Memory B cell (primary cell): ENCODE measurements around the gene SHISA9.
"Not testable (repeated sequence)": the region's sequence is repeated elsewhere in the genome, so short reads cannot be mapped to it uniquely, and the experiment has no call there.

Experiments used
- ATAC-seq: fragments of 150-1000 bp; cut with Tn5 transposase; 2 replicates; pipeline ENCODE4 v1.10.0; 2021; ENCODE audit warnings: low read depth, mild to moderate bottlenecking, moderate library complexity
- DNase-seq, 2 donors: peaks; one replicate each; pipeline ENCODE4 v3.0.0; 2022; ENCODE audit warnings: low spot score in 2 of 2
- H3K27ac Mint-ChIP-seq: one replicate; pipeline ENCODE4 v1.8.0; 2022; ENCODE audit warnings: mild to moderate bottlenecking, moderate library complexity, mixed read lengths
- H3K27me3 Mint-ChIP-seq: one replicate; pipeline ENCODE4 v1.8.0; 2022; ENCODE audit warnings: mixed read lengths
- H3K36me3 Mint-ChIP-seq: one replicate; pipeline ENCODE4 v1.8.0; 2022; ENCODE audit warnings: mild to moderate bottlenecking, mixed read lengths
- H3K4me1 Mint-ChIP-seq: one replicate; pipeline ENCODE4 v1.8.0; 2022; ENCODE audit warnings: mixed read lengths
- H3K4me3 Mint-ChIP-seq: one replicate; pipeline ENCODE4 v1.8.0; 2022; ENCODE audit warnings: mild to moderate bottlenecking, moderate library complexity, mixed read lengths
- H3K9me3 Mint-ChIP-seq: one replicate; pipeline ENCODE4 v1.8.0; 2022; ENCODE audit warnings: mixed read lengths

The SHISA9 gene

DNA sequence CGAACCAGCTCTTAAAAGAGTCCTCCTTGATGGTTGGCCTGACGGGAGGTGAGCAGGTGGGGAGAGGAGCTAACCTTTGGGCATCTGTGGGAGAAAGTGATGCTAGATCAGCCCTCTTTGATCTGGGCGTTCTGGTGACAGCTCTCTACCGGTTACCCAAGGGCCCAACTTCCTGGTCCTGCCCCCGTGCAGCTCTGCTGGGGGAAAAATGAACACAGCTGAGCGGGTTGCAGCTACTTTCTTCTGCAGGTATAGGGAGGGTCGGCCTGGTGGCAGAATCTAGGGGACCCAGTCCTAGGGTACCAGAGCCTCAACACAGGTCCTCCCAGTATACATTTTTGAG, 2.9 kb downstream of the SHISA9 start:
- no peak for DNase-seq
- Mint-ChIP-seq H3K9me3 (no peaks in the 10 kb centered on the region), H3K36me3 (no peaks in the 10 kb centered on the region), H3K27me3 (peaks cover 15% of the 10 kb centered on the region), H3K4me3 (no peak overlapping the region), H3K27ac (no peak overlapping the region), H3K4me1 (no peaks in the 10 kb centered on the region)
- ATAC-seq, result no peak

DNA sequence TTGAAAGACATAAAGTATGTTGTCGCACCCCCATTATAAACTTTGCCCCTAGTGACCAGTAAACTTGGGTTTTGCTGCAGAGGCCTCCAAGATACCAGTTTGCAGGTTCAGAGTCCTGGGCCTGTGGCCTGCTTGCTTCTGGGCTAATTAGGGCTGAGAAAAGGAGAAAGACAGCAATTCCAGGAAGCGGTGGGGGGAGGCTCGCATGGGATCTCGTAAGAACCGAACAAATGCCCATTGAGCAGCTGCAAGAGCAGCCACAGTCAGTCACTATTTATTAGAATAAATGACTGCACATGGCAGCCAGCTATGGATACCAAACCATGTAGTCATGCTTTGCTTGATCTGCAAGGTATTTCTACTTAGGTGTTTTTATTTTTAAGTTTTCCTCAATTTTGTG, 4.9 kb downstream of the SHISA9 start:
- no peak for ATAC-seq
- DNase-seq, result no peak
- H3K4me3 Mint-ChIP-seq, result no peak overlapping the region
- no peak overlapping the region for H3K27ac Mint-ChIP-seq
- H3K9me3 Mint-ChIP-seq, result no peaks in the 10 kb centered on the region
- H3K27me3 Mint-ChIP-seq, result peaks cover 11% of the 10 kb centered on the region
- no peaks in the 10 kb centered on the region for H3K36me3 Mint-ChIP-seq
- no peaks in the 10 kb centered on the region for H3K4me1 Mint-ChIP-seq

DNA sequence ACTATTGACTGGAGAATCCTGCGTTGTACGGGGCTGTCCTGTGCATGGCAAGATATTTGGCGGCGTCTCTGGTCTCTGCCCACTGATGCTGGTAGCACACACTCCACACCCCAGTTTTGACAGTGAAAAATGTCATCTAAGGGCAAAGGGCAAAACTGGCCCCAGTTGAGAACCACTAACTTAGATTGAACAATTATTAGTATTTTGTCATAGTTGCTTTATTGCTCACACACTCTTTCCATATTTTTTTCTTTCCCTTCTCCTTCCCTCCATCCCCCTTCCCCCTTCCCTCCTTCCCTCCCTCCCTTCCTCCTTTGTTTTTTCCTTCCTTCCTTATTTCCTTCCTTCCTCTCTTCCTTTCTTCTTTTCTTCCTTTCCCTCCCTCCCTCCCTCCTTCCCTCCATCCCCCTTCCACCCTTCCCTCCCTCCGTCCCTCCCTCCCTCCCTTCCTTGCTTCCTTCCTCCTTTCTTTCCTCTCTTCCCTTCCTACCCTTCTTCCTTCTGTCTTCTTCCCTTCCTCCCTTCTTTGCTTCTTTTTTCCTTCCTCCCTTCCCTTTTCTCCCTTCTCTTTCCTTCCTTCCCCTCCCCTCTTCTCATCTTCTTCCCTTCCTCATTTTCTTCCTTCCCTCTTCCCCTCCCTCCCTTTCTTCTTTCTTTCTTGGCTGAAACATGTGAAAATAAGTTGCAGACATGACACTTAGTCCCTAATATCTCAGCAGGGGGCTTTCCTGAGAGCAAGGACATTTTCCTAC, 5.5 kb downstream of the SHISA9 start:
- Mint-ChIP-seq H3K4me3 (no peak overlapping the region), H3K4me1 (no peaks in the 10 kb centered on the region), H3K36me3 (no peaks in the 10 kb centered on the region), H3K27me3 (peaks cover 11% of the 10 kb centered on the region), H3K27ac (no peak overlapping the region), H3K9me3 (peaks cover 2% of the 10 kb centered on the region)
- ATAC-seq (no peak), DNase-seq (no peak)

DNA sequence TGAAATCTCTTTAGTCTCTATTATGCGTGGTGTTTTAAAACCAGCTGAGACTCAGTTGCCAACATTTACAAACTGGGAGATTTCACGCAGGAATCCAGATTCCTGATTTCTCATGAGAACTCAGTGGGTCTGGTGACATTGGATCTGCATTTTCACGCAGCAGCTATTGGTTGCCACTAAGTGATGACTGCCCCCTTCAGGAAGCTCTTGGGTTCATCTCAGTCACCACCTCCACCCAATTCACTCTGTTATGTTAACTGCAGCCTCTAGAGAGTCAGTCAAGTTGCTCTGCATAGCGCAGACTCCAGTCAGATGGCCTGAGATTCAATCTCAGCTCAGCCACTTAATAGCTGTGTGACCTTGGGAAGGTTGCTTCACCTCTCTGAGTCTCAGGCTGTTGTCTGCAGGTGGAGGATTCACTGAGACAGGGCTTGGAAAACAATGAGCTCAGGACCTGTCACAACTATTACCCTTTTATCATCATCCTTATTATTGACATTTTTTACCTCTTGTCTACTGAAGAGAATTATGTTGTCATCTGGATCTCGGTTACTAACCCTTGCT, 6.4 kb downstream of the SHISA9 start:
- no peaks in the 10 kb centered on the region for H3K4me1 Mint-ChIP-seq
- no peak overlapping the region for H3K27ac Mint-ChIP-seq
- DNase-seq (no peak), ATAC-seq (no peak)
- H3K4me3 Mint-ChIP-seq, result no peak overlapping the region
- H3K9me3 Mint-ChIP-seq, result peaks cover 2% of the 10 kb centered on the region
- peaks cover 11% of the 10 kb centered on the region for H3K27me3 Mint-ChIP-seq
- H3K36me3 Mint-ChIP-seq, result peaks cover under 1% of the 10 kb centered on the region

DNA sequence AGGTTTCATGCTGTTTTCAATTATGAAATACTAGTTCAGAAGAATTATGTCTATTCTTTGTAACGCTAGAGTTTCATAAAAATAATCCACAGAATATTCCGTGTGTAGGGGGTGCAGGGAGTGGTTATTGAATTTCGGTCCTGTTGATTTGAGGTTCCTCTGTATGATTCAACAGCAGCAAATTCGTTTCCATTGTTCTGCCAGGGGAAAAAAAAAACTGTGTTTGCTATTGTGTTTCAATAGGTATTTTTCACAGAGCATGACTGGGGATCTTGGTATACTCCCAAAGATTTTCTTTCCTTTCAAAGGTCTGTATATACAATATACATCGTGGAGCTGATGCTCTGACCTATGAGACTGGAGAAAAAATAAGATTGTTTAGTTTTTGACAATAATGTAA, 15.8 kb downstream of the SHISA9 start:
- ATAC-seq (no peak), DNase-seq (no peak)
- Mint-ChIP-seq H3K36me3 (peaks cover 2% of the 10 kb centered on the region), H3K27ac (no peak overlapping the region), H3K4me3 (no peak overlapping the region), H3K27me3 (peaks cover 16% of the 10 kb centered on the region), H3K4me1 (no peaks in the 10 kb centered on the region), H3K9me3 (peaks cover 6% of the 10 kb centered on the region)

DNA sequence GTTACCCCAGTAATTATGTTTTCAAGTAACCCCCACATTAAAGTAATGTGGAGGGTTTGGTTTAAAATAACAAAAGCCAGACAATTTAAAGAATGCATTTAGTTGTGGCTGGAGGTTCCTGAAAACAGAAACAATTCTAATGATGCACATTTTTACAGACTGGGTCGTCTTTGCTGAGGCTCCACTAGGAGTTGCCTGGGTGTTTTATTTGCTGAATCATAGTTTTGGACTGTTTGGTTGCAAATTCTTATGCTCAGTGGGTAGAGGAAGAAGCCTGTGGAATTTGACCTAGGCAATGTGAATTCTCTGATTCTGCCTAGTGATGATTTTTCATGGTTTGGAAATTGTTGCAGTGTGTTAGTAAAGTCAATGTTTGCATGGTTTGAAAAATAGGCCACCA, 16.3 kb downstream of the SHISA9 start:
- peaks cover 6% of the 10 kb centered on the region for H3K9me3 Mint-ChIP-seq
- H3K4me1 Mint-ChIP-seq, result no peaks in the 10 kb centered on the region
- ATAC-seq (no peak), DNase-seq (no peak)
- peaks cover 16% of the 10 kb centered on the region for H3K27me3 Mint-ChIP-seq
- no peak overlapping the region for H3K4me3 Mint-ChIP-seq
- H3K36me3 Mint-ChIP-seq, result peaks cover 2% of the 10 kb centered on the region
- H3K27ac Mint-ChIP-seq, result no peak overlapping the region

DNA sequence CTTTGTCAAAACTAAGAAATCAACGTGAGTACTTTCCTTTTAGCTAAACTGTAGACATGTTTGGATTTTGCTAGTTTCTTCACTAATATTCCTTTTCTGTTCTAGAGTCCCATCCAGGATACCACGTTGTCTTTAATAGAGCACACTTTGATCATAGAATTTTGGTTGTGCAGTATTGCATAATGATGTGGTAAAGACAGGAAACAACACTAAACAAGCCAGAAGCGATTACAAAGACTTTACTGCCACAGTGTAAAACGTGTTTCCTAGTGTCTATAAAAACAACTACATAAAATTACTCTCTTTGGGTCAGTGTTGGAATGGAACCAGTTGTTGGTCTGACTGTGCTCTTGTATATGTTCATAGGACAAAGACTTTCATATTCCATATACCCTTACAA, 19.3 kb downstream of the SHISA9 start:
- Mint-ChIP-seq H3K4me3 (no peak overlapping the region), H3K27me3 (peaks cover 13% of the 10 kb centered on the region), H3K9me3 (peaks cover 2% of the 10 kb centered on the region), H3K27ac (no peak overlapping the region), H3K36me3 (no peaks in the 10 kb centered on the region), H3K4me1 (no peaks in the 10 kb centered on the region)
- no peak for DNase-seq
- no peak for ATAC-seq

DNA sequence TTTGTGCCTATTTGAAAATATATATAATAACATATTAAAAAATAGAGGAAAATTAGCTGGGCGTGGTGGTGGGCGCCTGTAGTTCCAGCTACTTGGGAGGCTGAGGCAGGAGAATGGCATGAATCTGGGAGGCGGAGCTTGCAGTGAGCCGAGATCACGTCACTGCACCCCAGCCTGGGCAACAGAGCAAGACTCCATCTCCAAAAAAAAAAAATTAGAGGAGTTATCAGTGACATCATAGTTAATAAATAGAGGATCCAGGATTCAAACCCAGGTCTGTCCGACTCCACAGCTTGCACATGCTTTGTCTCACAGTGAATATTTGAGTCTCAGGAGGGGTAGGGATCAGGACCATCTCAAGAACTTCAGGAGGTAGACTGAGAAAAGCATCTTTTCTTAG, 22.2 kb downstream of the SHISA9 start:
- not testable (repeated sequence) for H3K4me1 Mint-ChIP-seq, H3K4me3 Mint-ChIP-seq, ATAC-seq, H3K9me3 Mint-ChIP-seq, H3K27ac Mint-ChIP-seq, DNase-seq, H3K36me3 Mint-ChIP-seq
- H3K27me3 Mint-ChIP-seq, result peaks cover 12% of the 10 kb centered on the region

DNA sequence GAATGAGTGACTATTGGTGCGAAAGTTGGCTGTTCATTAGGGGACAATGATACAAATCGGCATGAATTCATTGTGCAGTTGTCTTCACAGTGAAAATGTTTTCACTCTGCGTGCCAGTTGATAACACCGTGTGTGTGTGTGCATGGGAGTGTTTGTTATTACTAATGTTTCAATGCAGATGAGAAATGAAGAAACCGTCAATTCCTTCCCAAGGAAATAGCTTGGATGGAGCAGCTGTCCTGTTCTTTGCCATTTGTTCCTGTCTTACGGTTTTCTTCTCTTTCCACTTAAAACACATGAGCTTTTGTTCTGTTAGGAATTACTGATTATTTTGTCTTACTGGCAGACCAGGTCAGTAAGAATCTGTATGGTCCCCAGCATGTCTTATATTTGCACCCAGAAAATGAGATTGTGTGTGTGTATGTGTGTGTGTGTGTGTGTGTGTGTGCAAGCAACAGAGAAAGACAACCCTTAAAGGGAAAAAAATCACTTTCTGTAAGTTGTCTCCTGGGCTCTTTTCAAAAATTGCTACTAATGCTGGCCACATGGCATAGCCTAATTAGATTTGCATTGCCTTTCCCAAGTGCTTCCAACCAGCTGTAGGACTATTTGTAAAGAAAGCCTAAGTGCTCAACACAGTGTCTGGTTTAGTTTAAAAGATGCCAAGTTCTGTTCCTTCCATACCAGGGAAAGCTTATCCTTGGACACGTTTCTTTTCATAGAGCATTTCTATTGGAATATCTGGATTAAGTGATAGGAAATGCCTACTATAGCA, 23.8 kb downstream of the SHISA9 start:
- peaks cover 9% of the 10 kb centered on the region for H3K27me3 Mint-ChIP-seq
- no peak overlapping the region for H3K4me3 Mint-ChIP-seq
- no peak overlapping the region for H3K27ac Mint-ChIP-seq
- peaks cover 4% of the 10 kb centered on the region for H3K9me3 Mint-ChIP-seq
- no peak for DNase-seq
- no peaks in the 10 kb centered on the region for H3K36me3 Mint-ChIP-seq
- no peak for ATAC-seq
- H3K4me1 Mint-ChIP-seq, result no peaks in the 10 kb centered on the region

DNA sequence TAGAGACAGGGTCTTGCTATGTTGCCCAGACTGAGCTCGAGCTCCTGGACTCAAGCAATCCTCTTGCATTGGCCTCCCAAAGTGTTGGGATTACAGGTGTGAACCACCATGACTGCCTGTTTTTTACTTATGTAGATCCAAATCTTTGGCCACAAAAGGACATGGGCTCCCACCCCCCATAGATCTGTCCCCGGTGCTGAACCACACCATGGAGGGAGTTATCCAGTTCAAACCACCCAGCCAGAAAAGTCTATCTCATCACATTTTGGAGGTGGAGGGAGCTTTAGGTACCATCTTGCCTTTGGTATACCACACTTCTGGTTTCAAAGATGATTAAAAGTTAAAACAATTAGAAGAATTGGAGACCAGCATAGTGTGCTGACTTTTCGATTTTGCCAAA, 26.2 kb downstream of the SHISA9 start:
- no peaks in the 10 kb centered on the region for H3K4me1 Mint-ChIP-seq
- ATAC-seq, result no peak
- no peak overlapping the region for H3K27ac Mint-ChIP-seq
- H3K4me3 Mint-ChIP-seq, result no peak overlapping the region
- H3K27me3 Mint-ChIP-seq, result peaks cover 10% of the 10 kb centered on the region
- no peak for DNase-seq
- no peaks in the 10 kb centered on the region for H3K36me3 Mint-ChIP-seq
- peaks cover 5% of the 10 kb centered on the region for H3K9me3 Mint-ChIP-seq

DNA sequence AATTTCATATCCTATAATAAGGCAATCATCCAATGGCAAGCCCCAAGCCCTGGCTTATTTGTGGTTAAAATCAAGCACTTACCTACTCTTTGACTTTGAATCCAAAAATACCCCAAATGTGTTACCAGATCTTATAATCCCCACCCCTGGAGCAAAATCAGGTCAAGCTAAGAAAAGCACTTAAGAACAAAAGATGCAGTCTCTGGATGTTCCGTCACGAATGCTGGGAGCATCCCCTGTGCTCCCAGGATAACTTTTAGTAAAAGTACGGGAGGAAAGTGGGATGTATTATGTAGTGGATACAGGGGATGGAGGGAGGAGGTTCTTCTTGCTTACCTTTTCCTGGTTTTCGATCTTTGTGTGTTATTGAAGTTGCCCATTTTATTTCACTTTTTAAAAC, 29.5 kb downstream of the SHISA9 start:
- Mint-ChIP-seq H3K9me3 (peaks cover 11% of the 10 kb centered on the region), H3K27me3 (peaks cover 7% of the 10 kb centered on the region), H3K4me1 (no peaks in the 10 kb centered on the region), H3K4me3 (no peak overlapping the region), H3K27ac (no peak overlapping the region), H3K36me3 (no peaks in the 10 kb centered on the region)
- no peak for ATAC-seq
- no peak for DNase-seq

DNA sequence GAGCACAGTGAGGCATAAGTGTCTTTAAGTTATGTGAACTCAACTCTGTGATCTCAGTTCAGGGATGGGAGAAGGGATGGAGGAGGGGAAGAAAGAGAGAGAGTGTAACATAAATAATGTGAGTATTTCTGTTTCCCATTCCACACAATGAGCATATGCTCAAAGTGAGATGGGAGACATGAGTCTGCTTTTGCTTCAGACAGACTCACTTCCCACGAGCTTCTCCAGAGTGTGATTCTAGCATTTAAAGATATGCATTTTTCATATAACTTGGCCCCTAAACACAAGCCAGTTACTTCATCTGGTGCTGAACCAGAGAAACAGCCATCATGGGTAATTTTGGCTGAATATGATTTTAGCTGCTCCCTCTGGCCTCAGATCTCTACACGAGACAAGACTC, 35.0 kb downstream of the SHISA9 start:
- DNase-seq (no peak), ATAC-seq (no peak)
- Mint-ChIP-seq H3K27ac (no peak overlapping the region), H3K27me3 (peaks cover 10% of the 10 kb centered on the region), H3K36me3 (no peaks in the 10 kb centered on the region), H3K9me3 (peaks cover 10% of the 10 kb centered on the region), H3K4me1 (no peaks in the 10 kb centered on the region), H3K4me3 (no peak overlapping the region)

DNA sequence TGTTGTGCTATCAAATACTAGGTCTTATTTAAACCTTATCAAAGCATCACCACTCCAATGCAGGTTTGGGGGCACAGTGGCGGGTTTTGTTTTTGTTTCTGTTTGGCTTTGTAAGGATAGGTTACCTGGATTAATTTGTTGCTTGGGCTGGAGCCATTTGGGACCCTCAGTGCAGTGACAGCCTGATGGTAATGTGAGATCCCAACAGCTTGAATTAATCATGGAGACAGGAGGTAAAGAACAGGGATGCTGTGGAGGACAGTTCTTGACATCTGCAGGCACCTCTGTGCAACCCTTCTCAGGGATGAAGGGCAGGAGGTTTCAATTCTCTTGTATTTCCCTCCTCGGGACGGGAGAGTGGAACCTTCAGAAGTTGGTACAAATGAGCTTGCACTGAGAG, 40.5 kb downstream of the SHISA9 start:
- H3K27me3 Mint-ChIP-seq, result peaks cover 7% of the 10 kb centered on the region
- ATAC-seq, result no peak
- H3K4me1 Mint-ChIP-seq, result no peaks in the 10 kb centered on the region
- no peak for DNase-seq
- H3K27ac Mint-ChIP-seq, result no peak overlapping the region
- peaks cover 3% of the 10 kb centered on the region for H3K9me3 Mint-ChIP-seq
- H3K36me3 Mint-ChIP-seq, result no peaks in the 10 kb centered on the region
- no peak overlapping the region for H3K4me3 Mint-ChIP-seq

DNA sequence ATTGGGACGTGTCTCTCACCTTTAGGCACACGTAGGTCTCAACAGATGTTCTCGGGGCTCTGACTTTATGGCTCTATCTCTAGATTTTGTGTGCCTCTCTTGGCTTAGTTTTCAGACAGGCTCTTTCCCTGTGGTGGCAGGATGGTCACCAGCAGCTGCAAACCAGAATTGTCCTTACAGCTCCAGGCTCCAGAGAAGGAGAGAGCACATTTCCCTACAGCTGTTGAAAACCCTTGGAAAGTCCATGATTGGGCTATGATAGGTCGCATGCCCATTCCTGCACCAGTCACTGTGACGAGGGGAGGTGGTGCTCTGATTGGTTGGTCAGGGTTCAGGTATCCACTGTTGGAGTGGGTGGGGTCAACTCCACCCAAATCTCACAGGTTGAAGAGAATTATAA, 41.5 kb downstream of the SHISA9 start:
- Mint-ChIP-seq H3K4me3 (no peak overlapping the region), H3K9me3 (peaks cover 3% of the 10 kb centered on the region), H3K27ac (no peak overlapping the region), H3K36me3 (no peaks in the 10 kb centered on the region), H3K27me3 (peaks cover 7% of the 10 kb centered on the region), H3K4me1 (no peaks in the 10 kb centered on the region)
- DNase-seq (no peak), ATAC-seq (no peak)
